HG03571 (cell line): Measurements from ENCODE around the gene ARVCF.

Source experiments
- ATAC-seq: cut with Tn5 transposase; IDR thresholded peaks from one replicate; pipeline ENCODE4 v1.9.1; 2021; ENCODE audit not compliant: unreplicated experiment

Gene ARVCF

DNA sequence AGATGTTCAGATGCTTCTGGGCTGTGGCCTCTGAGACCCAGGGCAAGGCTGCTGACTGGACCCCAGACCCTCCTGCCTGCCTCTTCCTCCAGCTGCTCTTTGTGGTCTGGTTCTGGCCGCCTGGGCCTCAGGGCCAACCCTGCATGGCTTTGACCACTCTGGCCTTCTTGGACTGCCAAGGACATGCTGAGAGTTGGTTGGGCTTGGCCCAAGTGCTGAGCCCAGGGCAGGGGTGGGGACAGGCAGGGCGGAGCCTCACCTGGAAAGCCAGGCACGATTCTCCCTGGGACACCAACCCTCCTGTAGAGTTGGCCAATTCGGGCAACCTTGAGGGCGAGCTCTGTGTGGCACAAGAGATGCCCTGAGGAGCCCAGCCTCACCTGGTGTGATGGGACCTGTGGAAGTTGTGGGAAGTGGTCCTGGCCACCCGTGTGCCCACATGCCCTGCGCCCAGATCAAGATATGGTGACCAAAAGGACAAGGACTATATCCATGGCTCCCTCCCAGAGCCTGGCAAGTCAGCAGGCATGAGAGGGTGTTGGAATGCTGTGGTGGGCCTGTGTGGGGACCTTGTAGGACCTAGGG is 15.9 kb upstream of the ARVCF start:
- no peak for ATAC-seq

DNA sequence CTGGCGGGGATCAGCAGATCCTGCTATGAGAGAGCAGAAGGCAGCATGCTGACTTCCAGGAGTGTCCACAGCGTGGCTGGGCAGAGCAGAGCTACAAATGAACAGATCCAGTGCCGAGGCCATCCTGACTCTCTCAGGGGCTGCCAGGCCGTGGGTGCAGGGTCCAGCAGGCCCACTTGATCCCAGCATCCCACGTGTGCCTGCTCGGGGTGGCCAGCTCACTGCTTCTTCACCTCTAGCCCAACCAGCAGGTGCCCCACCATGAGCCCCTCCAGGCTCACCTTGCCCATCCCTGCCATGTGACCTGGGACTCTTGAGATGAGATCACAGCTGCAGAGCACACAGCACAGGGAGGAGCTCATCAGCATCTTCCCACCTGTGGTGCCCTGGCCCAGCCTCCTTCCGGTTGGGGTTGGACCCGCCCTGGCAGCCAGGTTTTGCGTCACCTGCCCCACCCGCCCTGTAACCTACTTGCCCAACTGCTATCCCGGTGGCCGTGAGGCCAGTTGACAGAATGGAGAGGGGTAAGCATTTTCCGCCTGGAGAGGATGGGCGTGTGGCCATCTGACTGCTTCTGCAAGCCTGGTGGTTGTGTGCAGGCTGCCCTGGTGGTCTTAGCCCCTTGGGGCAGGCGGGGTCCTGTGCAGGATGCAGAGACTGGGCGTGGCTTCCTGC is 15.2 kb upstream of the ARVCF start:
- no peak for ATAC-seq

DNA sequence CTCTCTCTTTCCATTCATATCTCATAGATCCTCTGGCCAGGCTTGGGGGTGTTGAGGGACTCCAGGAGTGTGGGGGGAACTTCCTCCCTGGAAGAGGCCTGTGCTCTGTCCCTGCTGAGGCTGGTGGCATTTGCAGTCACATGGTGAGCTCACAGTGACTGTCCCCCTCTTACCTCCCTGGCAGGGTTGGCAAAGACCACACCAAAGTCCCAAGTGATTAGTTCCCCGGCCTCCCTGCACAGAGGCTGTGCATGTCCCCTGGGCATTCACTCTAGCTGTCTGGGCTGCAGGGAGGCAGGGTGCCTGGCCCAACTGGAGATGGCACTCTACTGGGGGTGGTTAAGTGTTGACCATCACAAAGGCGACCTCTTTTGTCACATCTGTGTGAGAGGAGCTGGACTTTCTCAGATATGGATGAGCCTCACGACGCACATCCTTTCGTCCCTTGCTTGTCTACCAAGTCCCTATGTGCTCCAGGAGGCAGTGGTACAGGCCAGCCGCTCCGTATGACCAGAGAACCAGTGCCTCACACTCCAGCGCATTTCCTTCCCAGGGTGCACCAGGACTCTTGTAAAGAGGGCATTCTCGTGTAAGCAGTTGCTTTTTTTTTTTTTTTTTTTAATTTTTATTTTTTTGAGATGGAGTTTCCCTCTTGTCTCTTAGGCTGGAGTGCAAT is 13.1 kb upstream of the ARVCF start:
- ATAC-seq = no peak

DNA sequence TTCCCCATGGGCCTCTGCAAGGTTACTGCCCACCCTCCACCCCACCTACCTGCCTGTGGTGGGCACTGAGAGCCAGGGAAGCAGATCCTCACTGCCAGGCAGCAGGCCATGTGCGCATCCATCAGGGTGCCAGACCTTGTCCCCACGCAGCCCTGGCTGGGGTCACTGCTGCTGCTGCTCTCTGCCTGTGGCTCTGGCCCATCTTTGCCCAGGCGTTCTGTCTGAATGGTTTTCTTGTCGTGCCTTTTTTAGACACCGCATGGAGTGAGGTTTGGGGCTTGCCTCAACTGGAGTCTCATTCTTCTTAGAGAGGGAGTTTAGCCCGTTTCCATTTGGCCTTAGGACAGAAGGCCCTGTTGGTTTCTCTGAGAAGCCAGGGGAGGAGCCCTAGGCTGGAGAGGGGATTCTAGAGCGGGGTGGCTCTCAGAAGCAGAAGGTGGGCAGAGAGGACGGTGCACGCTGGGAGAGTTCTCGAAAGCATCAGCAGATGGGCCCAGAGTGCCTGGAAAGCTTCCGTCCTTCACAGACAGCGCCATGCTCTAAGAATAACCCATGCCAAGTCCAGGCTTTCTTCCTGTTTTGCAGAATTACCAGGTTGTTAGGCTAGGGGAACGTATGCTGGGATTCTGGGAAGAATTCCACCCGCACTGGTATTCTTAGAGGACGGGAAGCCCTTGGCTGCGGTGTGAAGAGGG is 12.4 kb upstream of the ARVCF start:
- ATAC-seq = no peak

DNA sequence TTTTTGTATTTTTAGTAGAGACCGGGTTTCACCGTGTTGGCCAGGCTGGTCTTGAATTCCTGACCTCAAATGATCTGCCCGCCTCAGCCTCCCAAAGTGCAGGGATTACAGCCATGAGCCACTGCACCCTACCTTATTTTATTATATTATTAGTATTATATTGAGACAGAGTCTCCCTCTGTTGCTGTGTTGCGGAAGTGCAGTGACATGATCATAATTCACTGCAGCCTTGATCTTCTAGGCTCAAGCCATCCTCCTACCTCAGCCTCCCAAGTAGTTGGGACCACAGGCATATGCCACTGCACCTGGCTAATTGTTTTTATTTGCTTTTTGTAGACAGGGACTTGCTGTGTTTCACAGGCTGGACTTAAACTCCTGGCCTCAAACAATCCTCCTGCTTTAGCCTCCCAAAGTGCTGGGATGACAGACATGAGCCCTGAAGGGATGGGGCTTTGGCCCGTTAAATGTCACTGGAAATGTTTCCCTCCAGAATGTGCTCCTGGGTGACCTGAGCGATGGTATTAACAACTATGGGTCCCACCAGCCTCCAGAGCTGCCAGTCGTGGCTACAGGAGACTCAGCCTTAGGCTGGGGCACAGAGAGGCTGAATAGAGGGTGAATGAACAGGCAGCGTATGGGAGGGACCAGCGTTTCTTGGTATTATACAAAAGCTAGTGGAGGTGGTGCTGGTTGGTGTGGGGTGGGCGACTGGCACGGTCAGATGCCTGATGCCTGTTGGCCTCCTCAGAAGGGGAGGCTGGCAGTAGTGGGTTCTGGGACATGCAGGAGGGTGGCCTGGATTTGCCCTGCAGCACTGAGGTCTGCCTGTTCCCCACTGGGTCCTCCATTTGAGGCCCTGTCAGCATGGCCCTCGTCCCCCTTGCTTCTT is 11.6 kb upstream of the ARVCF start:
- ATAC-seq = no peak

DNA sequence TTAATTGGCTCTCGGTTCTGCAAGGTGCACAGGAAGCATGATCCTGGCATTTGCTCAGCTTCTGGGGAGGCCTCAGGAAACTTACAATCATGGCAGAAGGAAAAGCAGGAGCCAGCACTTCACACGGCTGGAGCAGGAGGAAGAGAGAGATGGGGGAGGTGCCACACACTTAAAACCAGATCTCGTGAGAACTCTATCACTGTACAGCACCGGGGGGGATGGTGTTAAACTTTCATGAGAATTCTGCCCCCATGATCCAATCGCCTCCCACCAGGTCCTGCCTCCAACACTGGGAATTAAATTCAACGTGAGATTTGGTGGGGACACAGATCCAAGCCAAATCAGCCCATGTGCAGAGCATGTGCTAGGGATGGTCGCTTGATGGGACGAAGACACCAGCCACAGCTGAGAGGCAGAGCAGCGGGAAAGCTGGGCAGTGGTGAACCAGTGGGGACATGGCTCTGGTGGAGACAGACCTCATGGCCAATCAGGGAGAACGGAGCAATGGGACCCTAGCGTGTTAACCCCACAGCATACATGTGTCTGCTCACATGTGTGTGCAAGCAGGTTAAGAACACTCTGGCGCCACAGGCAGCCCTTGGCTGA is 10.5 kb upstream of the ARVCF start:
- ATAC-seq = no peak

- ATAC-seq = no peak
Measured at GRCh38 chr22:20026204-20026908, 9.7 kb upstream of the ARVCF start.

DNA sequence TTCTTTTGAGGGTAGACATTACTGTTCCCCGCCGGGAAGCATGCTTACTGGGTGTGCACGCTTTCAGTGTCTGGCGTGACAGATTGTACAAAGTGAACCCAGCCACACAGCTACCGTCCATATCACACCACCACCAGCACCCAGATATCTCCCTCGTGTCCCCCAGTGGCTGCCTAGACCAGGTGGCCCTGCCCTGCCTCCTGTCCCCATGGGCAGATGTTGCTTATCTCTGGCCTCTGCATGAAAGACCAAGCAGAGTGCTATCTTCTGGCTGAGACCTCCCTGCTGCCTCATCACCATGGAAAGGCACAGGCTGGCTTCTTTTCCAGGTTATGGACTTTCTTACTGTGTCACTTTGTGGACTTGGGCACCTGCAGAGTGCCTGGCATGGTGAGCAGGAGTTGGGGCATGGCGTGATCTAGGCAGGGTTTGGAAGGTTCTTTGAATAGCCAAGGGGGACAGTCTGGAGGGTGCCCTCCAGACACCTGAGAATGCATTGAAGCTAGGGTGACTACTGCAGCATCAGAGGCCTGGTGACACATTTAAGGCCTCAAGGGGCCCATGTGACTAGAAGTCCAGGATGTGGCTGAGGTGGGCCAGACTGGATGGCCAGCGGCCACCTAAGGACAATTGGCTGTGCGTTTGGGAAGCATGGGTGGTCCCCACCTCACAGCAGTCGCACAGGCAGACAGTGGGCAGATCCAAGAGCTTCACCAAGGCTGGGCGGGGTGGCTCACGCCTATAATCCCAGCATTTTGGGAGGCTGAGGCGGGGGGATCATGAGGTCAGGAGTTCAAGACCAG is 9.0 kb upstream of the ARVCF start:
- ATAC-seq = no peak

DNA sequence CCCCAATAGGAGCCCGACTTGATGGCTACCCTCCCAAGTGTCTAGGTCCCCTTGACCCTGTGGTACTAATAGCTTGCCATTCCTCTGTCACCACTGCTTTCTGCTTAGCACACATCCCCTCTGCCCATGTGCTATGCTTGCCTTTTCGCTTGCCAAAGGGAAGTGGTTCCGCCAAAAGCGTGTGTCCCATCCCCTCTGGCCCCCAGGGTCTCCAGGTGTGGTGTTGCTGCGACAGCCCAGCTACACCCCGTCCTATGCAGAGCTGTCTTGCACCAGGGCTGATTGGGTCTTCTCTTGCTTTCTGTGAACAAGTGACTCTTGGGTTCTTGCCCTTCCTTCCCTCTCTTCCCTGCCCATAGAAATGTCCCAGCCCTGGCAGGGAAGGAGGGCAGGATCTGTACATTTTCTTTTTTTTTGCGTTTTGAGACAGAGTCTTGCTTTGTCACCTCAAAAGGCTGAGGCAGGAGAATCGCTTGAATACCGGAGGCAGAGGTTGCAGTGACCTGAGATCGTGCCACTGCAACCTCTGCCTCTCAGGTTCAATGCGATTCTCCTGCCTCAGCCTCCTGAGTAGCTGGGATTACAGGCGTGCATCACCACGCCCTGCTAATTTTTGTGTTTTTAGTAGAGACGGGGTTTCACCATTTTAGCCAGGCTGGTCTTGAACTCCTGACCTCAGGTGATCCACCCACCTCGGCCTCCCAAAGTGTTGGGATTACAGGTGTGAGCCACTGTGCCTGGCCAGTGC is 8.2 kb upstream of the ARVCF start:
- ATAC-seq = no peak

GRCh38 chr22:20024225-20024624 is 7.6 kb upstream of the ARVCF start:
- no peak for ATAC-seq

DNA sequence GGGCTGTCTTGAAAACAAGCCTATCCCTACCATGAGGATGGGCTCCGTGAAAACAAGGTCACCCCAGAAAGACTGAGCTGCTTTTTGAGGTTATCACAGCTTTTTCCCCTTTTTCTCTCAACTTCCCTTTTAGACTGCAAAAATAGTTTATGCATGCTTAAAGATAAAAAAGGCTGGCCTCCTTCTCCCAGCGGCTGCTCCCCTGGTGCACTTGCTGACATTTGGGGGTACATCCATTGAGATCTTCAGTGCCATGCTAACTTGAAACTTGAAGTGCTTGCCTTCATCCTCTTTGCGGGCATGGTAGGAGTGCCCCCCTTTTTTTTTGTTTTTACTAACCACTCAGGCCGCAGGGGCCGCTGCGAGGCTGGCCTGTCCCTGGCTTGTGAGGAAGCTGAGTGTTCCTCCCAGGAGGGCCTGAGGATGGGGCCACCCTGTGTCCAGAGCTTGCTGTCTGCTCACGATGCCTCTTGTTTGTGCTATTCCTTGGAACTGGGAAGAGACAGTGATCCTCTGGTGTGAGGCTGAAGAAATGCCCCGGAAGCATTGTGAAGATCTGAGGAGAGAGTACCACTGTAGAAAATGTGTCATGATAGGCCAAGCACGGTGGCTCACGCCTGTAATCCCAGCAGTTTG is 6.5 kb upstream of the ARVCF start:
- no peak for ATAC-seq

GRCh38 chr22:20022231-20022977 is 5.8 kb upstream of the ARVCF start:
- no peak for ATAC-seq

- no peak for ATAC-seq
Measured at GRCh38 chr22:20021196-20022181, 4.9 kb upstream of the ARVCF start.

DNA sequence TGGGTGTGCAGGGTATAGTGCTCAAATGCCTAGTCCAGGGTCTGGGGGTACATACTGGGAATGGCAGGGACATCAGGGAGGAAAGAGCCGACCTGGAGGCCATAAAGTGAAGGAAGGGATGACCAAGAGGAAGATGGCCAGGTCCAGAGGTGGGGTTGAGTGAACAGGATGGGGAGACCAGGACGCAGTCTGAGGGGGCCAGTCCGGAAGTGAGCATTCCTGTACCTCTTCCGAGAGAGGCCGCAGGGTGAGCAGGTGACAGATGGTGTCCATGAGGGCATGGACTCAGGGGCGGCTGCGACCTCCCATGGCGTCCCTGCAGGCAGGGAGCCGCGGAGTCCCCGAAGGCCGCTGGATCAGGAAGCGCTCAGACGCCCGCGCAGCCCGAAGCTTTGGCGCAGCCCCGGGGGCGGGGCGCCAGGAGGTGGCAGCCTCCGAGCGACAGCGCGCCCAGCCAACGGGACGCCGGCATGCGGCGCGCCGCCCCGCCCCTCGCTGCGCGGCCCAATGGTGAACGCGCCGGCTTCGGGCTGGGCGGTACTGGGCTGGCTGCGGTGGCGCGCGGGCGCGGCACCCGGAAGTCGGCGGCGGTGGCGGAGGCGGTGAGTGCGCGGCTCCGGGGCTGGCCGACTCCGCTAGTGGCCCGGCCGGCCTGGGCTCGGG is 4.0 kb upstream of the ARVCF start, which contains the start of gene TANGO2:
Gene TANGO2, plus strand, starts transcription at position 578 of the 663 bp plus-strand sequence. CDS start 15,689 bp downstream, outside the sequence.
- ATAC-seq = peak; percentile 74
